ENCODE data around the gene DBF4B.
"Not testable (repeated sequence)": the region's sequence is repeated elsewhere in the genome, so short reads cannot be mapped to it uniquely, and the experiment has no call there.

Gene DBF4B

DNA sequence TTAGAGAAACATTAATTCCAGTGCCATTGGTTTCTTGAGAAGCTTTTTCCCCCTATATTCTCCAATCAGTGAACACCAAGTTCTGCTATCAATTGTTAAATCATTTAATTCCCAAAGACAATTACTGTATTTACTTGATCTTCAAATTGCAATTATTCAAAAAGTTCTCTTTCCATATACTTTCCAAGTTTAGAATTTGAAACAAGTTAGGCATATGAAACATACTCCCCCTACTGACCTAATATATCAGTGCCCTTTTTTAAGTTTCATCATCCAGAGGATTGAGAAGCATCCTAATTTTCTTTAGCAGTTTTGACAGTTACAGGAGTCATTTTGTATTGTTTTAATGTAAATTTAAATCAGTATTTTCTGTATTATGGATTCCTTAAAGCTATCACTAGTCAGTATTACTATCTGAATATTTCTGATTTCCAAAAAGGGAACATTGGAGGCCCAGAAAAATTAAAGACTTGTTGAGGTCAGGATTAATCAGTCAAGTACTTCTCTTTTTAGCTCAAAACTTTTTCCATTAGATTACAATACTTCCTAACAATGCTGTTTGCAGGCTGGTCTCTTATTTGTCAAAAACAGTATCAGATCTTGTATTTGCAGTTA lies 35.9 kb upstream of the DBF4B start:
- Mint-ChIP-seq H3K4me3 (no peak overlapping the region), H3K27me3 (ENCODE audit: low read depth, poor library complexity) (peaks cover 6% of the 10 kb centered on the region), H3K36me3 (ENCODE audit: low read depth) (peaks cover 6% of the 10 kb centered on the region), H3K27ac (no peak overlapping the region), H3K9me3 (no peaks in the 10 kb centered on the region), H3K4me1 (peaks cover 5% of the 10 kb centered on the region)
- TF ChIP-seq, protein P1, sequence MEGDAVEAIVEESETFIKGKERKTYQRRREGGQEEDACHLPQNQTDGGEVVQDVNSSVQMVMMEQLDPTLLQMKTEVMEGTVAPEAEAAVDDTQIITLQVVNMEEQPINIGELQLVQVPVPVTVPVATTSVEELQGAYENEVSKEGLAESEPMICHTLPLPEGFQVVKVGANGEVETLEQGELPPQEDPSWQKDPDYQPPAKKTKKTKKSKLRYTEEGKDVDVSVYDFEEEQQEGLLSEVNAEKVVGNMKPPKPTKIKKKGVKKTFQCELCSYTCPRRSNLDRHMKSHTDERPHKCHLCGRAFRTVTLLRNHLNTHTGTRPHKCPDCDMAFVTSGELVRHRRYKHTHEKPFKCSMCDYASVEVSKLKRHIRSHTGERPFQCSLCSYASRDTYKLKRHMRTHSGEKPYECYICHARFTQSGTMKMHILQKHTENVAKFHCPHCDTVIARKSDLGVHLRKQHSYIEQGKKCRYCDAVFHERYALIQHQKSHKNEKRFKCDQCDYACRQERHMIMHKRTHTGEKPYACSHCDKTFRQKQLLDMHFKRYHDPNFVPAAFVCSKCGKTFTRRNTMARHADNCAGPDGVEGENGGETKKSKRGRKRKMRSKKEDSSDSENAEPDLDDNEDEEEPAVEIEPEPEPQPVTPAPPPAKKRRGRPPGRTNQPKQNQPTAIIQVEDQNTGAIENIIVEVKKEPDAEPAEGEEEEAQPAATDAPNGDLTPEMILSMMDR (IDR thresholded peaks at IDR 0.05) = peak; percentile 62
- DNase-seq = no peak

DNA sequence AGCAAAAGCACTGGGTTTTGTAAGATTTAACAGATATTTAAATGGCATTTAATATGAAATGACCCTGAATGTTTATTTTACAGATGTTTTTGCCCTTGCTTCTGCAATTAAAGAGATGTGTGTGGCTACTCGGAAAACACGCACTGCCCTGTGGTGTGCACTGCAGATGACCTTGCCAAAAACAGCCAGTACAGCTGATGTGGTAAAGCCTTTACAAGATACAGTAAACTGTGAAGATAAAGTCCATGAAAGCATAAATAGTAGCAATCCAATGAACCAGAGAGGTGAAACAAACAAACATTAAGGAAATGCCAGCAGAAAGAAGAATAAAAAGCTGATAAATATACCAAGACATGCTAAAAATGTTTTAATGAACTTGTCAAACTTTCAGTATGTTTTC lies 34.6 kb upstream of the DBF4B start:
- Mint-ChIP-seq H3K27me3 (ENCODE audit: low read depth, poor library complexity) (no peaks in the 10 kb centered on the region), H3K4me1 (peaks cover 5% of the 10 kb centered on the region), H3K9me3 (no peaks in the 10 kb centered on the region), H3K27ac (no peak overlapping the region), H3K36me3 (ENCODE audit: low read depth) (peaks cover 17% of the 10 kb centered on the region), H3K4me3 (no peak overlapping the region)
- no peak for DNase-seq
- TF ChIP-seq, protein P1 (IDR thresholded peaks at IDR 0.05) = no peak

DNA sequence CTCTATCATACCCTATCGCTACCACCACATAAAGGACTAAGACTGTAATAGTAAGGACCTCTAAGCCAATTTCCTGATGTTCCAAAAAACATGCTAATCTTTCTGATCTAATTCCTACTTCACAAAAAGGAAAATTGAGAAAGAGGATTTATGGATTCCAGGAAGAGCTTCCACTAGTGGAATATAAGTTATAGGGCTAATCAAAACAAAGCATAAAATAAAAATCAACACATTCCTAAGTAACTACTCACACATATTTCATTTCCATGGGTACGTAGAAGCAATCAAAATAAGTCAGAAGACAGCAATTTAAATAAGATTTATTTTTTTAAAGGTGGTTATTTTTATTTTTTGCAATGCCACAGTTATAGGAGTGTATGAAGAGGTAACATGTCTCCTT lies 31.3 kb upstream of the DBF4B start:
- no peak for DNase-seq
- no peaks in the 10 kb centered on the region for H3K27me3 Mint-ChIP-seq (ENCODE audit: low read depth, poor library complexity)
- peak overlapping the region; percentile 20 for H3K27ac Mint-ChIP-seq

DNA sequence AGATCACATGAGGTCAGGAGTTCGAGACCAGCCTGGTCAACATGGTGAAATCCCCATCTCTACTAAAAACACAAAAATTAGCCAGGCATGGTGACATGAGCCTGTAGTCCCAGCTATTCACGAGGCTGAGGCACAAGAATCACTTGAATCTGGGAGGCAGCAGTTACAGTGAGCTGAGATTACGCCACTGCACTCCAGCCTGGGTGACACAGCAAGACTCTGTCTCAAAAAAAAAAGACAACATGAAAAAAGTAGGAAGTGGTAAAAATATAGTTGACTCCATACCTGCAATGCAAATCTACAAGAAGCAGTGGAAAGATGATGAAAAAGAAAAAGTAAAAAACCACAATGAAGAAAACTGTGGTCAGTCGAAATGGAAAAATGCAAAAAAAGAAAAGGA lies 25.2 kb upstream of the DBF4B start:
- peaks cover 43% of the 10 kb centered on the region for H3K36me3 Mint-ChIP-seq (ENCODE audit: low read depth)
- not testable (repeated sequence) for H3K27ac Mint-ChIP-seq; H3K27me3 Mint-ChIP-seq (ENCODE audit: low read depth, poor library complexity); DNase-seq; H3K9me3 Mint-ChIP-seq; H3K4me1 Mint-ChIP-seq; H3K4me3 Mint-ChIP-seq

More for the DNA sequence above, 31.3 kb upstream of the DBF4B start:
- Mint-ChIP-seq H3K9me3 (no peaks in the 10 kb centered on the region), H3K4me1 (peaks cover 5% of the 10 kb centered on the region), H3K36me3 (ENCODE audit: low read depth) (peaks cover 34% of the 10 kb centered on the region), H3K4me3 (no peak overlapping the region)
- TF ChIP-seq, protein P1 (IDR thresholded peaks at IDR 0.05) = no peak

DNA sequence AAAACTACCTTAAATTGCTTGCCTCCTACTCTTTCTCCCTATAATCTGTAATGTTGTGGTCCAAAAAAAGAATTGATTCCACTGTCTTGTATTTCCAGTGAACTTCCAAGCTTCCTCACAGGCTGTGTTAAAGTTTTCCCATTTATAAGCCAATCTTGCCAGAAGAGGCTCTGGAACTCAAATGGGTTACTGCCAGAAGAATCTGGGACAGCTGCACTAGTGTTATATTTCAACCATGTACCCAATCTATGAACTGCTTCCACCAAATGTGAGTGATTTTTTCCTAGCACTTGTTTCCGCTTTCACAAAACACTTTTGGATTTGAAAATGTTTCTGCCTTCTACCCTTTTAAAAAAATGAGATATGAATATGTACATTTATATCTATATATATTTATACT lies 20.7 kb upstream of the DBF4B start:
- no peaks in the 10 kb centered on the region for H3K9me3 Mint-ChIP-seq

DNA sequence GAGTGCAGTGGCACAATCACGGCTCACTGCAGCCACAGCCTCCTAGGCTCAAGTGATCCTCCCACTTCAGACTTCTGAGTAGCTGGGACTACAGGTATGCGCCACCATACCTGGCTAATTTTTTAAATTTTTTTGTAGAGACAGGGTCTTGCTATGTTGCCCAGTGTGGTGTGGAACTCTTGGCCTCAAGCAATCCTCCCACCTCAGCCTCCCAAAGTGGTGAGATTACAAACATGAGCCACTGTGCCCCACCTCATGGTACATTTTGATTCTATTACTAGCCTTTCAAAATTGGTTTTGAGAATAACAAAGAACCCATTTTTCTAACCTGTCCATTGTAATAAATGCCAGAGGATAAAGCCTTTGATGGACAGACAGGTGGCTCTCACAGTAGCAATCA lies 20.3 kb upstream of the DBF4B start:
- Mint-ChIP-seq H3K4me1 (peaks cover 21% of the 10 kb centered on the region), H3K36me3 (ENCODE audit: low read depth) (peaks cover 15% of the 10 kb centered on the region), H3K4me3 (peak overlapping the region; percentile 96), H3K9me3 (no peaks in the 10 kb centered on the region), H3K27ac (no peak overlapping the region), H3K27me3 (ENCODE audit: low read depth, poor library complexity) (peaks cover 12% of the 10 kb centered on the region)
- no peak for DNase-seq
- TF ChIP-seq, protein P1 (IDR thresholded peaks at IDR 0.05) = no peak

More for the DNA sequence above, 20.7 kb upstream of the DBF4B start:
- Mint-ChIP-seq H3K4me3 (peak overlapping the region; percentile 6), H3K36me3 (ENCODE audit: low read depth) (peaks cover 19% of the 10 kb centered on the region), H3K4me1 (peaks cover 21% of the 10 kb centered on the region), H3K27ac (no peak overlapping the region), H3K27me3 (ENCODE audit: low read depth, poor library complexity) (peaks cover 12% of the 10 kb centered on the region)
- TF ChIP-seq, protein P1 (IDR thresholded peaks at IDR 0.05) = no peak
- no peak for DNase-seq

All from nephron progenitor cell (in vitro differentiated cells).